Islet precursor cell (in vitro differentiated cells): ENCODE data around the gene MKRN1.
A peak's percentile ranks its signal among the peaks of the same experiment; 100 is the strongest.
"Not testable (repeated sequence)": the region's sequence is repeated elsewhere in the genome, so short reads cannot be mapped to it uniquely, and the experiment has no call there.

ENCODE experiments used
- DNase-seq: peaks from one replicate; pipeline ENCODE4 v3.0.0-alpha.2; 2018

Gene MKRN1, protein sequence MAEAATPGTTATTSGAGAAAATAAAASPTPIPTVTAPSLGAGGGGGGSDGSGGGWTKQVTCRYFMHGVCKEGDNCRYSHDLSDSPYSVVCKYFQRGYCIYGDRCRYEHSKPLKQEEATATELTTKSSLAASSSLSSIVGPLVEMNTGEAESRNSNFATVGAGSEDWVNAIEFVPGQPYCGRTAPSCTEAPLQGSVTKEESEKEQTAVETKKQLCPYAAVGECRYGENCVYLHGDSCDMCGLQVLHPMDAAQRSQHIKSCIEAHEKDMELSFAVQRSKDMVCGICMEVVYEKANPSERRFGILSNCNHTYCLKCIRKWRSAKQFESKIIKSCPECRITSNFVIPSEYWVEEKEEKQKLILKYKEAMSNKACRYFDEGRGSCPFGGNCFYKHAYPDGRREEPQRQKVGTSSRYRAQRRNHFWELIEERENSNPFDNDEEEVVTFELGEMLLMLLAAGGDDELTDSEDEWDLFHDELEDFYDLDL

DNA sequence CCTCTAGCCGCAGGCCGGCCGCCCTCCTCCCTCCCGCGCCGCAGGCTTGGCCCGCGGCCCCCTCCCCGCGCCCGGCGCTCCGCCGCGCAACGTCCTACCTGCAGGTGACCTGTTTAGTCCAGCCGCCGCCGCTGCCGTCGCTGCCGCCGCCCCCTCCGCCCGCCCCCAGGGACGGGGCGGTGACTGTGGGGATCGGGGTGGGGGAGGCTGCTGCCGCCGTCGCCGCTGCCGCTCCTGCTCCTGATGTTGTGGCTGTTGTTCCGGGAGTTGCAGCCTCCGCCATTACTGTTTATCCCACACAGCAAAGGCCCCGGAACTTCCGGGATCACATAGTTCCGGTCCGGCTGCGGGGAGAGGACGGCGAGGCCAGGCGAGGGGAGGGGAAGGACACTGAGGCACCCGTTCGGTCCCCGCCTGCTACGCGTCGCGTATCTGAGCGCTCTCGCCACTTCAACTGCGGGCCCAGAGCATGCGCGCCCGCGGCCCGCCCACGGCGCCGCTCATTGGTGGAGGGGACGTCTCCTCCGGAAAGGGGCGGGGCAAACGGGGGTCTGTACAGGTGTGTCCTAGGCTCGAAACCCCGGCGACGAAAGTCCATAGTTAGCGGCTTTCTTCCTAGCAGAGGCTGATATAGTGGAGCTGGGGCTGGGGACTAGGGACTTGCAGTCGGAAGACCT is at the start of gene MKRN1:
MKRN1 (minus strand) TSS at position 444 of the 677 bp plus-strand sequence; CDS start at position 283, 161 bp downstream.
- peak; percentile 98 for DNase-seq

DNA sequence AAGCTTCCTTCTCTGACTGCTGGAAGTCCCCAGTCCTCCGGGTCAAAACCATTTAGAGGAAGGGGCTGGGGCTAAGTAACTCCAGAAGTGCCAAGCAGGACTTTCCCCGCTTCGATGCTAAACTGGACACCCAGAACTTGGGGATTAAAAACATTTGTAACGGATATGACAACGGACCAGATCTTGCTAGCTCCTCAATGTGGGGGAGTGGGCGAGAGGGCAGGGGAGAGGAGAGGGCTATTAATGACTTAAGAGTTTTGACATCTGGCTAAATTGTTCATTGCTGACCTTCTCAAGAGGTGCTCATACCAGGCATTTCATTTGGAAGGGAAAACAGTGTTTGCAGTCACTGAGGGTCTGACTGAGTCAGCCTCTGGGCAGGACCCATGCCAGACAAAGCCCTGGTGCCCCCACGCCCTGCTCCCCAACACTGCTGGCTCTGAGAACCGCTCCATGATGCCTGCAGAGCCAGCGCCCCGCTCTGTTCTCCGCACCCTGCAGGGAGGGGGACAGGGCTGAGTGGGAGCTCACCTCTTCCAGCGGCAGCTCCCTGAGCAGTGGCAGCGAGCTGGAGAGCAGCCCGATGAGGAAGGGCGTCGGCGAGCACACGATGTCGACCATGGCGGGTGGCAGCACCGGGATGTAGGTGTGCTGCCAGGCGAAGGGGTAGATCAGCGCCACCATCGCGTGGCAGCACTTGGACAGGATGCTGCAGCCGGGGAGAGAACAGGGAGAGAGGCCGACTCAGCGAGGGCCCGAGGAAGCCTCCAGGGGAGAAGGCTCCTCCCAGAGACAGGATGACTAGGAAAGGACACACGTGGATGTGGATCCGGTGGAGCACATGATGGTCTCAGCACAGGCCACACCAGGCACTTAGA is 47.7 kb upstream of the MKRN1 start:
- DNase-seq, result no peak

GRCh38 chr7:140526214-140526613 is 46.9 kb upstream of the MKRN1 start:
- DNase-seq, result no peak

GRCh38 chr7:140525743-140526142 is 46.4 kb upstream of the MKRN1 start:
- DNase-seq, result peak; percentile 84

- DNase-seq, result no peak
Measured at GRCh38 chr7:140521421-140521820, 42.1 kb upstream of the MKRN1 start.

- peak; percentile 73 for DNase-seq
Measured at GRCh38 chr7:140519007-140519399, 39.7 kb upstream of the MKRN1 start.

- no peak for DNase-seq
Measured at GRCh38 chr7:140518370-140519006, 39.2 kb upstream of the MKRN1 start.

DNA sequence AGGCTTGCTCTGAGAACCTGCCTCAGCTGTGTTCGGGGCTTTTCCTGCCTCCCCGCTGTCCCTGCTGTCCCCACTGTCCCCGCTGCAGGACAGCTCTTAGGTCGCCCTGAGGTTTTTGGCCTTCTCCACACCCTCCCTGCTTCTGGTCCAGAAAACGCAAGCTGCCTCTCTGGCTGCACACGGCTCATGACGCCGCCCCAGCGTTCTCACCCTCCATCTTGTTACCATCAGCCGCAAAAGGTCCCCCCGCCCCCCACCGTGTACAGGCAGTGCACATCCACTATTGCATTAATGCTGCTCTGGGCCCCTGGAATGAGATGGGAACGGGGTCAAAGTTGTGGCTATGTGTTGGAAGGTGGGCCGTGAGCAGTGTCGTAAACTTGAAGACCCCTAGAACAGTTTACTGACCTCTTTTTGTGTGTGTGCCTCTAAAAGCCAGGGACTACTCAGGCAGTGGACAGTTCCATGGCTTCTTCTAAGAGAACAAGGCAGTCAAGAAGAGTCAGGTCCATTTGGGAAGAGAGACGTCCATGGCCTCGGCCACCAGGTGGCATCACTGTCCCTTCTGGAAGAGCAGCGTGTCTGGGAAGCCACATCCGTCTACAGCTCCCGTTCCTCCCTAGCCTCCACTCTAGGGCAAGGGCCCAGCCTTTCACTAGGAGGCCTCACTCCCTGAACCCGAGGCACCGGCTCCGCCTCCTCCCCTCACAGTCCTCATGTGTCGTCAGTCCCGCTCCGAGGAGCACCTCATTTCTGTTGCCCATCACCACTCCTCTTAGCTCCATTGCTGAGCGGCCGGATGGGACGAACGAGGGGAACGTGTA is 38.5 kb upstream of the MKRN1 start:
- DNase-seq, result peak; percentile 97

- no peak for DNase-seq
Measured at GRCh38 chr7:140512317-140513000, 33.2 kb upstream of the MKRN1 start.

DNA sequence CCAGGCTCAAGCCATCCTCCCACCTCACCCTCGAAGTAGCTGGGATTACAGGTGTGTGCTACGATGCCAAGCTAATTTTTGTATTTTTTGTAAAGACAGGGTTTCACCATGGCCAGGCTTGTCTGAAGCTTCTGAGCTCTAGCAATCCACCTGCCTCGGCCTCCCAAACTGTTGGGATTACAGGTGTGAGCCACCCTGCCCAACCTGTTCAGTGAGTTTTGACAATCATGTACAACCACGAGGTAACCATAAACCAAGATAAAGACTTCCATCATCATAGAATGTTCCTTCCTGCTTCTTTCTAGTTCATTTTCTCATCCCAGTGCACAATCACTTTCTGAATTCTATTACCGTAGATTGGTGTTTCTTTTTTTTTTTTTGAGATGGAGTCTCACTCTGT is 30.5 kb upstream of the MKRN1 start:
- DNase-seq, result no peak

- not testable (repeated sequence) for DNase-seq
Measured at GRCh38 chr7:140507556-140507955, 28.3 kb upstream of the MKRN1 start.

DNA sequence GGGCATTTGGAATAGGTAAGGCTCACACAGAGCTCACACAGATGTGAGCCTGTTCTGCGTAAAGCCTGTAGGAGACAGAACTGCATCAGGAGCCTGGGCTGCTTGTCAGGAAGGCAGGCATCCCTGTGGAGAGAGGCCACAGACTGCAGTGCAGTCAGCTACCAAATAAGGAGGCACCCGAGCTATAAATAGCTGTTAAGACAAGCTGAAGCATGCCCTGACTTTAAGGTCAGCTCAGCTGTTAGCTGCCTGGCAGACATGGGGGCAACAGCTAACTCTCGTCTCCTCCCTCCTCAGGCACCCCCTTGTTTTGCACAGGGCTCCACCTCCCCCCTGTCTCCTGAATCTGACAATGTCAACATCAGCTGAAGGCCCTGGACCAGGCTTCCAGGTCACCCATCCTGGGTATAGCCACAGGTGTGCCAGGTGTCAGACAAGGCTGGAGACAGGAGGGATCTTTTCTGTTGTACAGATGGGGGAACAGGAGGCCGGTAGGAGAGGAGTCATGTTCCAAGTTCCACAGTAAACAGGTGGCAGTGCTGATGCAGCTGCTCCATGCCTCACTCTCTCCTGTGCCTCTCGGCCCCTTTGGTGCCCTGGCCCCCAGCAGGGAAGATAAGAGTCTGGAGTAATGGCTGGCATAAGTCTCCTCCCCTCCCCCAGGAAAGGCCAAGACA is 27.6 kb upstream of the MKRN1 start:
- DNase-seq, result peak; percentile 87

GRCh38 chr7:140501966-140502365 is 22.7 kb upstream of the MKRN1 start:
- no peak for DNase-seq

DNA sequence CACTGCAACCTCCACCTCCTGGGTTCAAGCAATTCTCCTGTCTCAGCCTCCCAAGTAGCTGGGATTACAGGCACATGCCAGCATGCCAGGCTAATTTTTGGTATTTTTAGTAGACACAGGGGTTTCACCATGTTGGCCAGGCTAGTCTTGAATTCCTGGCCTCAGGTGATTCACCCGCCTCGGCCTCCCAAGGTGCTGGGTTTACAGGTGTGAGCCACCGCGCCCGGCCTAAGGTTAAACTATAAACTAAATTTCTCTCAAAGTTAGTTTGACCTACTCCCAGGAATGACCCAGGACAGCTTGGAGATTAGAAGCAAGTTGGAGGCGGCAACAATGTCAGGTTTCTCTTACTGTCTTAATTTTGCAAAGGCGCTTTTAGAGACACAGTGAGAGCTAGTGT is 18.5 kb upstream of the MKRN1 start:
- DNase-seq, result not testable (repeated sequence)

DNA sequence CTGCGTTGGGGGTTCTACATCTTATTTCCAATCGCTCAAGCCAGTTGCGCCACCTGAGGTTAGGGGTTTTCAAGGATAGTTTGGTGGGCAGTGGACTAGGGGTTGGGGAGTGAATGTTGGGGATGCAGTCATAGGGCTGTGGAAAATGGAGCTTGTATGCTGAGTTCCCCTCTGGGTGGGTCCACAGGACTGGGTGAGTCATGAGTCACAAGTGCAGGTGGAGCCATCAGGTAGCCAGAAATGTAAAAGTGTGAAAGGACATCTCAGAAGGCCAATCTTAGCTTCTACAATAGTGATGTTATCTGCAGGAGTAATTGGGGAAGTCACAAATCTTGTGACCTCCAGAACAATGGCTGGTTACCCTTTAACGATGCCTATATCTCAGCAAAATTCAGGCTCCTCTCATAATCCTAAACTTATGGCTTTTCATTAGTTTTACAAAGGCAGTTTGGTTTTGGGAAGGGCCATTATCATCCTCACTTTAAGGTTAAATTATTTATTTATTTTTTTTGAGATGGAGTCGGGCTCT is 18.0 kb upstream of the MKRN1 start:
- peak; percentile 58 for DNase-seq

DNA sequence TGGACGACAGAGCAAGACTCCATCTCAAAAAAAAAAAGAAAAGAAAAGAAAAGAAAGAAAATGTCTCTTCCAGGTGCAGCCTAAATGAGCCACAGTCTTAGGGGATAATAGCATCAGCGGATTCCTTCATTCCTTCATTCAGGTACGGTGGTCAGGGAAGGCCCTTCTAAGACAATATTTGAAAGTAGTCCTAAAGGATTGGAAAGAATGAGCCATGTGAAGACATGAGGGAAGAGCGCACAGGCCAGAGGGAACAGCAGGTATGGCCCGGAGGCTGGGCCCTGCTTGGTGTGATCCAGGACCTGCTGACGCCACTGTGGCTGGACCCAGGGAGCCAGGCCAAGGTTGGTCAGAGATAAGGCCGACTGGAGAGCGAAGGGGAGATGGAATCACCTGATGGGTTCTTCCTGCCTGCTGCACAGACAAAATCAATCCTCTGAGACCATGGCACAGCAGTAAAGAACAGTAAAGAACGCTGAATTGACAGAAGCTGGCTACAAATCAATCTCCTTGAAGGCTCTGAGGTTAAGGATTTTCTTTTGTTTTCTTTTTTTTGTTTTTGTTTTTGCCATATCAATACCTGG is 16.3 kb upstream of the MKRN1 start:
- DNase-seq, result no peak

- DNase-seq, result no peak
Measured at GRCh38 chr7:140494867-140495266, 15.6 kb upstream of the MKRN1 start.

- DNase-seq, result no peak
Measured at GRCh38 chr7:140489026-140489359, 9.7 kb upstream of the MKRN1 start.

DNA sequence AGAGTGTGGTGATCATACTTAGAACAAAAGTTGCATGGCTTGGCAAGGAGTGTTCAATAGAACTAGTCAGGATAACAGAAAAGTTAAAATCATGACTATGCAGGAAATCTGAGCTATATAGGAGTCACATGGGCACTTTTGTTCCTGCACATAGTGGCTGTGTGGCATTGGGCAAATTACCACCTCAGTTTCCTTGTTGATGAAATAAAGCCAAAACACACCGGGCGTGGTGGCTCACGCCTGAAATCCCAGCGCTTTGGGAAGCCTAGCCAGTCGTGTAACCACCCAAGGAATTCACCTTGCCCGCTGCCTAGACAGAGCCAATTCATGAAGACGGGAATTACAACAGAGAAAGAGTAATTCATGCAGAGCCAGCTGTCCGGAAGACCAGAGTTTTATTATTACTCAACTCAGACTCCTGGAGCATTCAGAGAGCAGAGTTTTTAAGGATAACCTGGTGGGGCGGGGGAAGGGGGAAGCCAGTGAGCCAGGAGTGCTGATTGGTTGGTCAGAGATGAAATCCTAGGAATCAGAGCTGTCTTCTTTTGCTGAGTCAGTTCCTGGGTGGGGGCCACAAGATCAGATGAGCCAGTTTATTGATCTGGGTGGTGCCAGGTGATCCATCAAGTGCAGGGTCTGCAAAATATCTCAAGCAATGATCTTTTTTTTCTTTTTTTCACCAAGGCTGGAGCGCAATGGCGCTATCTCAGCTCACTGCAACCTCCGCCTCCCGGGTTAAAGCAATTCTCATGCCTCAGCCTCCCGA is 6.4 kb upstream of the MKRN1 start:
- DNase-seq, result no peak
